Measurements from ENCODE around the gene CERT1.
"Not testable (repeated sequence)": the region's sequence is repeated elsewhere in the genome, so short reads cannot be mapped to it uniquely, and the experiment has no call there.

Gene CERT1

DNA sequence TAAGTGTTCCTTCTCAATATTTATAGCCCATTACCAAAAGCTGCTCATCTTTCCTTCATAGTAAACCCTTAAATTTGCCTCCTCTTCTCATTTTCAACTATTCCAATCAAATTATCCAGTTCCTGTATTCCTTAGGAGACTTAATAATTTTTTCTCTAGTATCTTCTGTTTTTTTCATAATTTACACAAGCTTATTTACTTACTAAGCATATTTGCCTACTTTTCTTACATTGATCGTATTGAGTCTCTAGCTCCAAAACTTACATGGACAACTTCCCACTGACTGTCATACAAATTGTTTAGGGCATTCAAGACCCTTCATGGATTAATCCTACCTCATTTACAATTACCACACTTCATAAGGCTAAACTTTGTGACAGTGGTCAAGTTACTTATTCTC lies 3.6 kb downstream of the CERT1 start:
- Histone ChIP-seq H3K27ac (ENCODE audit: low read length) (no peak overlapping the region), H3K27me3 (ENCODE audit: low read depth, low read length) (no peaks in the 10 kb centered on the region), H3K4me3 (ENCODE audit: low read depth in 1 of 2, low read length in 2 of 2) (no peak overlapping the region), H3K36me3 (ENCODE audit: control insufficient read depth in 1 of 2, insufficient read depth in 2 of 2, low read length in 2 of 2) (no peaks in the 10 kb centered on the region), H3K4me1 (ENCODE audit: control insufficient read depth in 1 of 2, insufficient read depth in 2 of 2, low read length in 2 of 2) (peaks cover 6 to 19% of the 10 kb centered on the region in 2 donors), H3K9me3 (ENCODE audit: control insufficient read depth in 1 of 2, low read length in 2 of 2) (no peaks in the 10 kb centered on the region)

- not testable (repeated sequence) for H3K27me3 ChIP-seq (ENCODE audit: low read depth, low read length); H3K27ac ChIP-seq (ENCODE audit: low read length); H3K9me3 ChIP-seq (ENCODE audit: control insufficient read depth in 1 of 2, low read length in 2 of 2); H3K36me3 ChIP-seq (ENCODE audit: control insufficient read depth in 1 of 2, insufficient read depth in 2 of 2, low read length in 2 of 2); H3K4me3 ChIP-seq (ENCODE audit: low read depth in 1 of 2, low read length in 2 of 2)
- peaks cover 3 to 14% of the 10 kb centered on the region in 2 donors for H3K4me1 ChIP-seq (ENCODE audit: control insufficient read depth in 1 of 2, insufficient read depth in 2 of 2, low read length in 2 of 2)
Observed at GRCh38 chr5:75505112-75505511, 6.3 kb downstream of the CERT1 start.

DNA sequence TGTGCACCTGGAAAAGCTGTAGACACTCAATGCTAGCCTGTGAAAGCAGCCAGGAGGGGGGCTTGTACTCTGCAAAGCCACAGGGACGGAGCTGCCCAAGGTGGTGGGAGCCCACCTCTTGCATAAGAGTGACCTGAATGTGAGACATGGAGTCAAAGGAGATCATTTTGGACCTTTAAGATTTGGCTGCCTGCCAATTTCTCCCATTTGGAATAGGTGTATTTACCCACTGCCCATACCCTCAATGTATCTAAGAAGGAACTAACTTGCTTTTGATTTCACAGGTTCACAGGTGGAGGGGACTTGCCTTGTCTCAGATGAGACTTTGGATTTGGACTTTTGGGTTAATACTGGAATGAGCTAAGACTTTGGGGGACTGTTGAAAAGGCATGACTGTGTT lies 12.6 kb downstream of the CERT1 start:
- H3K27ac ChIP-seq (ENCODE audit: low read length); H3K9me3 ChIP-seq (ENCODE audit: control insufficient read depth in 1 of 2, low read length in 2 of 2); H3K36me3 ChIP-seq (ENCODE audit: control insufficient read depth in 1 of 2, insufficient read depth in 2 of 2, low read length in 2 of 2); H3K4me1 ChIP-seq (ENCODE audit: control insufficient read depth in 1 of 2, insufficient read depth in 2 of 2, low read length in 2 of 2); H3K27me3 ChIP-seq (ENCODE audit: low read depth, low read length); H3K4me3 ChIP-seq (ENCODE audit: low read depth in 1 of 2, low read length in 2 of 2): not testable (repeated sequence)

DNA sequence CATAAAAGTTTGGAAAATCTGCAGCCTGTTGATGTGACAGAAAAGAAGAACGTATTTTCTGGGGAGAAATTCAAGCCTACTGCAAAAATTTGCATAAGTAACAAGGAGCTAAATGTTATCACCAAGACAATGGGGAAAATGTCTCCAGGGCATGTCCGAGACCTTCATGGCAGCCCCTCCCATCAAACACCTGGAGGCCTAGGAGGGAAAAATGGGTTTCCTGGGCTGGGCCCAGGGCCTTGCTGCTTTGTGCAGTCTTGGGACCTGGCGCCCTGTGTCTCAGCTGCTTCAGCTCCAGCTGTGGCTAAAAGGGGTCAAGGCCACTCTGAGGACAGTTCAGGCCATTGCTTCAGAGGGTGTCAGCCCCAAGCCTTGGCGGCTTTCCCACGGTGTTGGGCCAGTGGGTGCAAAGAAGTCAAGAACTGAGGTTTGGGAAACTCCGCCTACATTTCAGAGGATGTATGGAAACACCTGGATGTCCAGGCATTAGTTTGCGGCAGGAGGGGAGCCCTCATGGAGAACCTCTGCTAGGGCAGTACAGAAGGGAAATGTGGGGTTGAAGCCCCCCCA lies 13.1 kb downstream of the CERT1 start:
- Histone ChIP-seq H3K27me3 (ENCODE audit: low read depth, low read length) (no peaks in the 10 kb centered on the region), H3K4me1 (ENCODE audit: control insufficient read depth in 1 of 2, insufficient read depth in 2 of 2, low read length in 2 of 2) (no peaks in the 10 kb centered on the region), H3K36me3 (ENCODE audit: control insufficient read depth in 1 of 2, insufficient read depth in 2 of 2, low read length in 2 of 2) (peaks cover 7 to 8% of the 10 kb centered on the region in 2 donors), H3K9me3 (ENCODE audit: control insufficient read depth in 1 of 2, low read length in 2 of 2) (no peaks in the 10 kb centered on the region), H3K4me3 (ENCODE audit: low read depth in 1 of 2, low read length in 2 of 2) (no peak overlapping the region), H3K27ac (ENCODE audit: low read length) (no peak overlapping the region)

GRCh38 chr5:75496026-75496425 lies 15.4 kb downstream of the CERT1 start:
- Histone ChIP-seq H3K4me3 (ENCODE audit: low read depth in 1 of 2, low read length in 2 of 2) (no peak overlapping the region), H3K9me3 (ENCODE audit: control insufficient read depth in 1 of 2, low read length in 2 of 2) (no peaks in the 10 kb centered on the region), H3K27me3 (ENCODE audit: low read depth, low read length) (no peaks in the 10 kb centered on the region), H3K4me1 (ENCODE audit: control insufficient read depth in 1 of 2, insufficient read depth in 2 of 2, low read length in 2 of 2) (no peaks in the 10 kb centered on the region), H3K36me3 (ENCODE audit: control insufficient read depth in 1 of 2, insufficient read depth in 2 of 2, low read length in 2 of 2) (peaks cover 8 to 14% of the 10 kb centered on the region in 2 donors), H3K27ac (ENCODE audit: low read length) (no peak overlapping the region)

- H3K4me1 ChIP-seq (ENCODE audit: control insufficient read depth in 1 of 2, insufficient read depth in 2 of 2, low read length in 2 of 2), result no peaks in the 10 kb centered on the region
- H3K36me3 ChIP-seq (ENCODE audit: control insufficient read depth in 1 of 2, insufficient read depth in 2 of 2, low read length in 2 of 2), result peaks cover 0 to 16% of the 10 kb centered on the region in 2 donors
- no peak overlapping the region for H3K4me3 ChIP-seq (ENCODE audit: low read depth in 1 of 2, low read length in 2 of 2)
- no peaks in the 10 kb centered on the region for H3K27me3 ChIP-seq (ENCODE audit: low read depth, low read length)
- peaks cover 0 to 7% of the 10 kb centered on the region in 2 donors for H3K9me3 ChIP-seq (ENCODE audit: control insufficient read depth in 1 of 2, low read length in 2 of 2)
- no peak overlapping the region for H3K27ac ChIP-seq (ENCODE audit: low read length)
Observed at GRCh38 chr5:75491621-75492020, 19.8 kb downstream of the CERT1 start.

DNA sequence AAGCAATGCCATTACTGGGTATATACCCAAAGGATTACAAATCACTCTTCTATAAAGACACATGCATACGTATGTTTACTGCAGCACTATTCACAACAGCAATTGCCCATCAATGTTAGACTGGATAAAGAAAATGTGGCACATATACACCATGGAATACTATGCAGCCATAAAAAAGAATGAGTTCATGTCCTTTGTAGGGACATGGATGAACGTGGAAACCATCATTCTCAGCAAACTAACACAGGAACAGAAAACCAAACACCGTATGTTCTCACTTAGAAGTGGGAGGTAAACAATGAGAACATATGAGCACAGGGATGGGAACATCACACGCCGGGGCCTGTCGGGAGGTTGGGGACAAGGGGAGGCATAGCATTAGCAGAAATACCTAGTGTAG lies 21.6 kb downstream of the CERT1 start:
- H3K27ac ChIP-seq (ENCODE audit: low read length); H3K4me3 ChIP-seq (ENCODE audit: low read depth in 1 of 2, low read length in 2 of 2); H3K4me1 ChIP-seq (ENCODE audit: control insufficient read depth in 1 of 2, insufficient read depth in 2 of 2, low read length in 2 of 2); H3K27me3 ChIP-seq (ENCODE audit: low read depth, low read length): not testable (repeated sequence)
- Histone ChIP-seq H3K36me3 (ENCODE audit: control insufficient read depth in 1 of 2, insufficient read depth in 2 of 2, low read length in 2 of 2) (peaks cover 0 to 16% of the 10 kb centered on the region in 2 donors), H3K9me3 (ENCODE audit: control insufficient read depth in 1 of 2, low read length in 2 of 2) (peaks cover 0 to 11% of the 10 kb centered on the region in 2 donors)

DNA sequence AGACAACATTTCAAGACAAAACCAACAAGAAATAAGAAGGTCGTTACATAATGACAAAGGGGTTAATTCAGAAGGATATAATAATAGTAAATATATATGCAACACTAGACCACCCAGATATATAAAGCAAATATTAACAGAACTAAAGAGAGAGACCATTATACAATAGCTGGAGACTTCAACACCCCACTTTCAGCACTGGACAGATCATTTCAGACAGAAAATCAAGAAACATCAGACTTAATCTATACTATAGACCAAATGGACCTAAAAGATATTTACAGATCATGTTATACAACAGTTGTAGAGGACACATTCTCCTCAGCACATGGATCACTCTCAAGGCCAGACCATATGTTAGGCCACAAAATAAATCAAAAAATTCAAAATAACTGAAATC lies 26.8 kb downstream of the CERT1 start:
- H3K4me3 ChIP-seq (ENCODE audit: low read depth in 1 of 2, low read length in 2 of 2), result no peak overlapping the region
- peaks cover 0 to 11% of the 10 kb centered on the region in 2 donors for H3K9me3 ChIP-seq (ENCODE audit: control insufficient read depth in 1 of 2, low read length in 2 of 2)
- no peaks in the 10 kb centered on the region for H3K27me3 ChIP-seq (ENCODE audit: low read depth, low read length)
- H3K36me3 ChIP-seq (ENCODE audit: control insufficient read depth in 1 of 2, insufficient read depth in 2 of 2, low read length in 2 of 2), result no peaks in the 10 kb centered on the region
- H3K27ac ChIP-seq (ENCODE audit: low read length), result no peak overlapping the region
- no peaks in the 10 kb centered on the region for H3K4me1 ChIP-seq (ENCODE audit: control insufficient read depth in 1 of 2, insufficient read depth in 2 of 2, low read length in 2 of 2)

GRCh38 chr5:75482482-75482881 lies 28.9 kb downstream of the CERT1 start:
- Histone ChIP-seq H3K36me3 (ENCODE audit: control insufficient read depth in 1 of 2, insufficient read depth in 2 of 2, low read length in 2 of 2) (no peaks in the 10 kb centered on the region), H3K27me3 (ENCODE audit: low read depth, low read length) (no peaks in the 10 kb centered on the region), H3K9me3 (ENCODE audit: control insufficient read depth in 1 of 2, low read length in 2 of 2) (peaks cover 0 to 8% of the 10 kb centered on the region in 2 donors), H3K27ac (ENCODE audit: low read length) (no peak overlapping the region), H3K4me1 (ENCODE audit: control insufficient read depth in 1 of 2, insufficient read depth in 2 of 2, low read length in 2 of 2) (no peaks in the 10 kb centered on the region), H3K4me3 (ENCODE audit: low read depth in 1 of 2, low read length in 2 of 2) (no peak overlapping the region)

- H3K4me3 ChIP-seq (ENCODE audit: low read depth in 1 of 2, low read length in 2 of 2), result no peak overlapping the region
- H3K9me3 ChIP-seq (ENCODE audit: control insufficient read depth in 1 of 2, low read length in 2 of 2), result peaks cover 0 to 4% of the 10 kb centered on the region in 2 donors
- no peaks in the 10 kb centered on the region for H3K27me3 ChIP-seq (ENCODE audit: low read depth, low read length)
- H3K4me1 ChIP-seq (ENCODE audit: control insufficient read depth in 1 of 2, insufficient read depth in 2 of 2, low read length in 2 of 2), result no peaks in the 10 kb centered on the region
- H3K27ac ChIP-seq (ENCODE audit: low read length), result no peak overlapping the region
- H3K36me3 ChIP-seq (ENCODE audit: control insufficient read depth in 1 of 2, insufficient read depth in 2 of 2, low read length in 2 of 2), result no peaks in the 10 kb centered on the region
Observed at GRCh38 chr5:75481024-75481423, 30.4 kb downstream of the CERT1 start.

GRCh38 chr5:75475364-75475763 lies 36.1 kb downstream of the CERT1 start:
- Histone ChIP-seq H3K27ac (ENCODE audit: low read length) (no peak overlapping the region), H3K36me3 (ENCODE audit: control insufficient read depth in 1 of 2, insufficient read depth in 2 of 2, low read length in 2 of 2) (no peaks in the 10 kb centered on the region), H3K4me1 (ENCODE audit: control insufficient read depth in 1 of 2, insufficient read depth in 2 of 2, low read length in 2 of 2) (no peaks in the 10 kb centered on the region), H3K27me3 (ENCODE audit: low read depth, low read length) (no peaks in the 10 kb centered on the region), H3K9me3 (ENCODE audit: control insufficient read depth in 1 of 2, low read length in 2 of 2) (no peaks in the 10 kb centered on the region), H3K4me3 (ENCODE audit: low read depth in 1 of 2, low read length in 2 of 2) (no peak overlapping the region)

GRCh38 chr5:75473463-75473862 lies 38.0 kb downstream of the CERT1 start:
- H3K9me3 ChIP-seq (ENCODE audit: control insufficient read depth in 1 of 2, low read length in 2 of 2), result peaks cover 7% of the 10 kb centered on the region in 2 donors
- H3K36me3 ChIP-seq (ENCODE audit: control insufficient read depth in 1 of 2, insufficient read depth in 2 of 2, low read length in 2 of 2), result peaks cover 0 to 3% of the 10 kb centered on the region in 2 donors
- no peaks in the 10 kb centered on the region for H3K4me1 ChIP-seq (ENCODE audit: control insufficient read depth in 1 of 2, insufficient read depth in 2 of 2, low read length in 2 of 2)
- H3K27ac ChIP-seq (ENCODE audit: low read length), result no peak overlapping the region
- H3K27me3 ChIP-seq (ENCODE audit: low read depth, low read length), result no peaks in the 10 kb centered on the region
- no peak overlapping the region for H3K4me3 ChIP-seq (ENCODE audit: low read depth in 1 of 2, low read length in 2 of 2)

All from muscle layer of duodenum (tissue), 2 donors.